ENCODE results near the gene IGFL1.
"Not testable (repeated sequence)": the region's sequence is repeated elsewhere in the genome, so short reads cannot be mapped to it uniquely, and the experiment has no call there.

The IGFL1 gene

GRCh38 chr19:46204008-46204407 lies 25.5 kb upstream of the IGFL1 start:
- no peaks in the 10 kb centered on the region for H3K36me3 ChIP-seq (ENCODE audit: insufficient read depth, low read length)
- no peaks in the 10 kb centered on the region for H3K27me3 ChIP-seq (ENCODE audit: control insufficient read depth in 1 of 2, insufficient read depth in 2 of 2, low read length in 2 of 2)
- no peaks in the 10 kb centered on the region for H3K9me3 ChIP-seq (ENCODE audit: low read length)
- H3K4me1 ChIP-seq (ENCODE audit: insufficient read depth, low read length): peaks cover 3% of the 10 kb centered on the region
- no peak overlapping the region for H3K9ac ChIP-seq (ENCODE audit: low read length)
- no peak overlapping the region for H3K27ac ChIP-seq (ENCODE audit: low read depth, low read length)
- no peak overlapping the region for H3K4me3 ChIP-seq (ENCODE audit: low read depth in 1 of 2, low read length in 2 of 2)

- H3K27ac ChIP-seq (ENCODE audit: low read depth, low read length): no peak overlapping the region
Observed at GRCh38 chr19:46205183-46205984, 24.2 kb upstream of the IGFL1 start.

GRCh38 chr19:46206176-46206575 lies 23.4 kb upstream of the IGFL1 start:
- Histone ChIP-seq H3K4me1 (ENCODE audit: insufficient read depth, low read length) (peaks cover 3% of the 10 kb centered on the region), H3K4me3 (ENCODE audit: low read depth in 1 of 2, low read length in 2 of 2) (no peak overlapping the region), H3K36me3 (ENCODE audit: insufficient read depth, low read length) (no peaks in the 10 kb centered on the region), H3K27ac (ENCODE audit: low read depth, low read length) (no peak overlapping the region), H3K27me3 (ENCODE audit: control insufficient read depth in 1 of 2, insufficient read depth in 2 of 2, low read length in 2 of 2) (no peaks in the 10 kb centered on the region), H3K9me3 (ENCODE audit: low read length) (no peaks in the 10 kb centered on the region), H3K9ac (ENCODE audit: low read length) (no peak overlapping the region)

More at GRCh38 chr19:46205183-46205984, 24.2 kb upstream of the IGFL1 start:
- H3K27me3 ChIP-seq (ENCODE audit: control insufficient read depth in 1 of 2, insufficient read depth in 2 of 2, low read length in 2 of 2): no peaks in the 10 kb centered on the region
- no peak overlapping the region for H3K4me3 ChIP-seq (ENCODE audit: low read depth in 1 of 2, low read length in 2 of 2)
- peaks cover 3% of the 10 kb centered on the region for H3K4me1 ChIP-seq (ENCODE audit: insufficient read depth, low read length)
- no peaks in the 10 kb centered on the region for H3K36me3 ChIP-seq (ENCODE audit: insufficient read depth, low read length)
- no peak overlapping the region for H3K9ac ChIP-seq (ENCODE audit: low read length)
- H3K9me3 ChIP-seq (ENCODE audit: low read length): no peaks in the 10 kb centered on the region

DNA sequence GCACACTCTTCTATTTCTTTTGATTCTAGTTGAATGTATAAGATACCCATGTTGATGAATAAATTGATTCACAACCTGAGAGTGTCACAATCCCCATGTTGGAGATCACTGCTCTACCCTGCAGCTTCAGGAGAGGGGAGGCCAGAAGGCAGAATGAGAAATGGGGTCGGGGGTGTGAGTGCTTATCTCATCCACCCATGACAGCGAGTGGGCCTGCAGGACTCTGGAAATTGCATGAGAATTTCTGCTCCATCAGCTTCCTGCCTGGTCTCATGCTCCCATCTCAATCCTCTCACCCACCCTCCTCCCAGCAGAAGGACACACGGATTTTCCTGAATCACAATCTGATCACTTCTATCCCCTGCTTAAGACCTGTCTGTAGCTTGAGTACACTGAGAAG lies 22.9 kb upstream of the IGFL1 start:
- no peaks in the 10 kb centered on the region for H3K36me3 ChIP-seq (ENCODE audit: insufficient read depth, low read length)
- peaks cover 3% of the 10 kb centered on the region for H3K4me1 ChIP-seq (ENCODE audit: insufficient read depth, low read length)
- H3K27me3 ChIP-seq (ENCODE audit: control insufficient read depth in 1 of 2, insufficient read depth in 2 of 2, low read length in 2 of 2): no peaks in the 10 kb centered on the region
- H3K27ac ChIP-seq (ENCODE audit: low read depth, low read length): no peak overlapping the region
- H3K9ac ChIP-seq (ENCODE audit: low read length): no peak overlapping the region
- H3K4me3 ChIP-seq (ENCODE audit: low read depth in 1 of 2, low read length in 2 of 2): no peak overlapping the region
- no peaks in the 10 kb centered on the region for H3K9me3 ChIP-seq (ENCODE audit: low read length)

GRCh38 chr19:46207858-46208257 lies 21.7 kb upstream of the IGFL1 start:
- not testable (repeated sequence) for H3K9ac ChIP-seq (ENCODE audit: low read length); H3K4me1 ChIP-seq (ENCODE audit: insufficient read depth, low read length); H3K9me3 ChIP-seq (ENCODE audit: low read length); H3K27me3 ChIP-seq (ENCODE audit: control insufficient read depth in 1 of 2, insufficient read depth in 2 of 2, low read length in 2 of 2); H3K27ac ChIP-seq (ENCODE audit: low read depth, low read length); H3K4me3 ChIP-seq (ENCODE audit: low read depth in 1 of 2, low read length in 2 of 2); H3K36me3 ChIP-seq (ENCODE audit: insufficient read depth, low read length)

- Histone ChIP-seq H3K4me1 (ENCODE audit: insufficient read depth, low read length) (peaks cover 3% of the 10 kb centered on the region), H3K27me3 (ENCODE audit: control insufficient read depth in 1 of 2, insufficient read depth in 2 of 2, low read length in 2 of 2) (no peaks in the 10 kb centered on the region), H3K9ac (ENCODE audit: low read length) (no peak overlapping the region), H3K36me3 (ENCODE audit: insufficient read depth, low read length) (no peaks in the 10 kb centered on the region), H3K27ac (ENCODE audit: low read depth, low read length) (no peak overlapping the region), H3K9me3 (ENCODE audit: low read length) (no peaks in the 10 kb centered on the region), H3K4me3 (ENCODE audit: low read depth in 1 of 2, low read length in 2 of 2) (no peak overlapping the region)
Observed at GRCh38 chr19:46209051-46209450, 20.5 kb upstream of the IGFL1 start.

DNA sequence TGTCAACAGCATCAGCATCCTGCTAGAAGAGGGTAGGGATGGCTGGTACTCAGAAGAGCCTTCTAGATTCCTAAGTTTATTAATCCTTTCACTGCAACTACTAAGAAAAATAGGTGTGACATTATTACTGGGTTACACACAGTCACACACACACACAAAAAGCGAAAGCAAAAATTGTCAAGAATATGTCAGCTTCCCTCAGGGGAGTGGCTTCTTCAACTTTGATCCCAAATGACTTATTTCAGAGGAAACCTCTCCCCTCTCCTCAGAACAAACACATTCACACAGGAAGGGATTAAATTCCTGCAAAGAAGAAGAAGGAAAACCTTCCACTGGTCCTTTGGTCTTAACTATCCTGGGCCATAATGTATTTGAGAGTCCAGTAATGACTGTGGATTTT lies 20.1 kb upstream of the IGFL1 start:
- Histone ChIP-seq H3K4me1 (ENCODE audit: insufficient read depth, low read length) (peaks cover 3% of the 10 kb centered on the region), H3K9ac (ENCODE audit: low read length) (no peak overlapping the region)

DNA sequence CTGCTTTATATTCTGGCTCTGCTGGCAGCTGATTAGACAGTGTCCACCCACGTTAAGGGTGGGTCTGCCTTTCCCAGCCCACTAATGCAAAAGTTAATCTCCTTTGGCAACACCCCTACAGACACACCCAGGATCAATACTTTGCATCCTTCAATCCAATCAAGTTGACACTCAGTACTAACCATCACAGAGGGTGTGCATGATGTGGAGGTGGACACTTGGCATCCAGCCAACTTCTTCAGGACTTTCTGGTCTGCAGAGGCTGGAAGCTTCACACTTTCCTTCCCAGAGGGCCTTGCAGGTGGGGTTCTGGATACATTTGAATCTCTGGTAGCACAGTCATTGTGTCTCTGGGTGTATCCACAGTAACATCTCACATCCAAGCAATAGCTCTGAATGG lies 18.9 kb upstream of the IGFL1 start:
- H3K9ac ChIP-seq (ENCODE audit: low read length): no peak overlapping the region

More for the DNA sequence above, 20.1 kb upstream of the IGFL1 start:
- Histone ChIP-seq H3K9me3 (ENCODE audit: low read length) (no peaks in the 10 kb centered on the region), H3K36me3 (ENCODE audit: insufficient read depth, low read length) (no peaks in the 10 kb centered on the region), H3K27me3 (ENCODE audit: control insufficient read depth in 1 of 2, insufficient read depth in 2 of 2, low read length in 2 of 2) (no peaks in the 10 kb centered on the region), H3K4me3 (ENCODE audit: low read depth in 1 of 2, low read length in 2 of 2) (no peak overlapping the region), H3K27ac (ENCODE audit: low read depth, low read length) (no peak overlapping the region)

GRCh38 chr19:46211201-46211881 lies 18.2 kb upstream of the IGFL1 start:
- Histone ChIP-seq H3K9ac (ENCODE audit: low read length) (no peak overlapping the region), H3K4me1 (ENCODE audit: insufficient read depth, low read length) (peaks cover under 1% of the 10 kb centered on the region), H3K27ac (ENCODE audit: low read depth, low read length) (no peak overlapping the region), H3K9me3 (ENCODE audit: low read length) (no peaks in the 10 kb centered on the region), H3K36me3 (ENCODE audit: insufficient read depth, low read length) (no peaks in the 10 kb centered on the region), H3K27me3 (ENCODE audit: control insufficient read depth in 1 of 2, insufficient read depth in 2 of 2, low read length in 2 of 2) (no peaks in the 10 kb centered on the region), H3K4me3 (ENCODE audit: low read depth in 1 of 2, low read length in 2 of 2) (no peak overlapping the region)

More for the DNA sequence above, 18.9 kb upstream of the IGFL1 start:
- H3K36me3 ChIP-seq (ENCODE audit: insufficient read depth, low read length): no peaks in the 10 kb centered on the region
- H3K27ac ChIP-seq (ENCODE audit: low read depth, low read length): no peak overlapping the region
- peaks cover 3% of the 10 kb centered on the region for H3K4me1 ChIP-seq (ENCODE audit: insufficient read depth, low read length)
- H3K4me3 ChIP-seq (ENCODE audit: low read depth in 1 of 2, low read length in 2 of 2): no peak overlapping the region
- H3K27me3 ChIP-seq (ENCODE audit: control insufficient read depth in 1 of 2, insufficient read depth in 2 of 2, low read length in 2 of 2): no peaks in the 10 kb centered on the region
- H3K9me3 ChIP-seq (ENCODE audit: low read length): no peaks in the 10 kb centered on the region

DNA sequence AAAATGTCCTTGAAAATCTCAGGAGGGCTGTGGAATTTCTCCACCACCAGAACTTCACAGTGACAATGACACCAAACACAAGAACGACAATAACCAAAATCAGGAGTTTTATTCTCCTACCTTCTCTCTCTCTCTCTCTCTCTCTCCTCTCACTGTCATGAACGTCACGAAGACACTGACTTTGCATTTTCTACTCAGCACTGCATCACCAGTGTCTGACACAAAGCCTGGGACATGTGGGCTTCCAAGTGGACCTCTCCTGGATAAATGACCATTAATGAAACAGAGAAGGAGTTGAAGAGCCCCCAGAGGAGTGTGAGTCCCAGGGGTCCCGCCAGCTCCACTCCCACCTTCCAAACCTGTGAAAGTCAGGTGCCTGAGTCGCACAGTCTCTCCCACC lies 16.9 kb upstream of the IGFL1 start:
- not testable (repeated sequence) for H3K9me3 ChIP-seq (ENCODE audit: low read length); H3K27ac ChIP-seq (ENCODE audit: low read depth, low read length); H3K4me1 ChIP-seq (ENCODE audit: insufficient read depth, low read length); H3K4me3 ChIP-seq (ENCODE audit: low read depth in 1 of 2, low read length in 2 of 2); H3K9ac ChIP-seq (ENCODE audit: low read length); H3K36me3 ChIP-seq (ENCODE audit: insufficient read depth, low read length); H3K27me3 ChIP-seq (ENCODE audit: control insufficient read depth in 1 of 2, insufficient read depth in 2 of 2, low read length in 2 of 2)

DNA sequence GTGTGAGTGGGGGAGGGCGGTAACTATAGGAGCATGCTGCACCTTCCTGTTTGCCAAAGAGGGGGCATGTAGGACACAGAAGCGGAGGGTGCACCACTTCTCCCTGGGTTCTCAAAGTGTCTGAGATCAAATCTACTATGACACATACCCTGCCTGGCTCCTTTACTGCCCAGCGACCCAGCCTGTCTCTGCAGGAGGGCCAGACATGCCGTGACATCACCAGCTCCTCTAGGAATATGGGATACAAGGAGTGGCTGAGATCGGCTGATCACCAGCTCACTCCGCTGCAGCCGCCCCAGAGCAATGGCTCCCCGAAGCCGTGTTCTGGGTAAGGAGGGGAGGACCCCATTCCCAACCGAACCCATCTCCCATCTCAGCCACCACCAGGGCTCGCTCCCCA lies 16.4 kb upstream of the IGFL1 start:
- Histone ChIP-seq H3K4me1 (ENCODE audit: insufficient read depth, low read length) (no peaks in the 10 kb centered on the region), H3K27me3 (ENCODE audit: control insufficient read depth in 1 of 2, insufficient read depth in 2 of 2, low read length in 2 of 2) (no peaks in the 10 kb centered on the region), H3K27ac (ENCODE audit: low read depth, low read length) (no peak overlapping the region), H3K9ac (ENCODE audit: low read length) (no peak overlapping the region), H3K36me3 (ENCODE audit: insufficient read depth, low read length) (no peaks in the 10 kb centered on the region), H3K9me3 (ENCODE audit: low read length) (no peaks in the 10 kb centered on the region), H3K4me3 (ENCODE audit: low read depth in 1 of 2, low read length in 2 of 2) (no peak overlapping the region)

GRCh38 chr19:46213806-46214205 lies 15.7 kb upstream of the IGFL1 start:
- Histone ChIP-seq H3K4me3 (ENCODE audit: low read depth in 1 of 2, low read length in 2 of 2) (no peak overlapping the region), H3K27ac (ENCODE audit: low read depth, low read length) (no peak overlapping the region), H3K36me3 (ENCODE audit: insufficient read depth, low read length) (no peaks in the 10 kb centered on the region), H3K9me3 (ENCODE audit: low read length) (no peaks in the 10 kb centered on the region), H3K9ac (ENCODE audit: low read length) (no peak overlapping the region), H3K27me3 (ENCODE audit: control insufficient read depth in 1 of 2, insufficient read depth in 2 of 2, low read length in 2 of 2) (no peaks in the 10 kb centered on the region), H3K4me1 (ENCODE audit: insufficient read depth, low read length) (no peaks in the 10 kb centered on the region)
